Body of pancreas (tissue), 4 donors: Measurements from ENCODE around the gene BCAS4.

ENCODE experiments used
- POLR2A ChIP-seq, 3 donors: fragments of 450-650 bp; IDR thresholded peaks; one replicate each; pipeline ENCODE4 v1.6.1; 2016; ENCODE audit warnings: antibody characterized with exemption in 3 of 3, mild to moderate bottlenecking in 2 of 3
- TF ChIP-seq, protein P1 (sequence below), 7 experiments: fragments of 450-650 bp in 4 of 7; fragments of 200-600 bp in 3 of 7; sonication (generic) in 3 of 7; IDR thresholded peaks; one replicate each; pipeline ENCODE4 v1.5.1; 2016 to 2019; ENCODE audit warnings: antibody characterized with exemption in 7 of 7

DNA sequence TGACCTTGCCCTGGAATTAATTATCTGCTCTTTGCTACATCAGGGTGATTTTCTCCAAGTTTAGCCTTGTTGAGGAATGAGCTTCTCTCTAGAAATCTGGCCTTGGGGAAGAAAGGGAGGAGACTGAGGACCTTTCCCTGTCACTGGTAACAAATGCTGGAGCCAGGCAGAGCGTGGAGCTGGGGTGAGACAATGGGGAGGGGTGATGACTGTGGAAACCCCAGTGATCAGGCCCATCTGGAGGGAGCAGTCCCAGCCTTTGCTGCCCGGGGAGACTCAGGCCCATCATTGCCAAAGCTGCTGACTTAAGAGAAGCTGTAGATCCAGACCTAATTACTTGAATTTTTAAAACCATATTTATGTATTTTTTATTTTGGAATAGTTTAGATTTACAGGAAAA, 31.3 kb downstream of the BCAS4 start:
- TF ChIP-seq, protein P1, sequence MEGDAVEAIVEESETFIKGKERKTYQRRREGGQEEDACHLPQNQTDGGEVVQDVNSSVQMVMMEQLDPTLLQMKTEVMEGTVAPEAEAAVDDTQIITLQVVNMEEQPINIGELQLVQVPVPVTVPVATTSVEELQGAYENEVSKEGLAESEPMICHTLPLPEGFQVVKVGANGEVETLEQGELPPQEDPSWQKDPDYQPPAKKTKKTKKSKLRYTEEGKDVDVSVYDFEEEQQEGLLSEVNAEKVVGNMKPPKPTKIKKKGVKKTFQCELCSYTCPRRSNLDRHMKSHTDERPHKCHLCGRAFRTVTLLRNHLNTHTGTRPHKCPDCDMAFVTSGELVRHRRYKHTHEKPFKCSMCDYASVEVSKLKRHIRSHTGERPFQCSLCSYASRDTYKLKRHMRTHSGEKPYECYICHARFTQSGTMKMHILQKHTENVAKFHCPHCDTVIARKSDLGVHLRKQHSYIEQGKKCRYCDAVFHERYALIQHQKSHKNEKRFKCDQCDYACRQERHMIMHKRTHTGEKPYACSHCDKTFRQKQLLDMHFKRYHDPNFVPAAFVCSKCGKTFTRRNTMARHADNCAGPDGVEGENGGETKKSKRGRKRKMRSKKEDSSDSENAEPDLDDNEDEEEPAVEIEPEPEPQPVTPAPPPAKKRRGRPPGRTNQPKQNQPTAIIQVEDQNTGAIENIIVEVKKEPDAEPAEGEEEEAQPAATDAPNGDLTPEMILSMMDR (IDR thresholded peaks at IDR 0.05) = no peak
- TF ChIP-seq POLR2A (IDR thresholded peaks at IDR 0.05) = no peak
